MM.1S (cell line): ENCODE measurements around the gene ARL5C.
"Not testable (repeated sequence)": the region's sequence is repeated elsewhere in the genome, so short reads cannot be mapped to it uniquely, and the experiment has no call there.

Experiments
- DNase-seq: peaks from one replicate; pipeline ENCODE4 v3.0.0-alpha.2; 2015
- H2AFZ ChIP-seq: fragments of 300-600 bp; sonication (generic); 2 replicates; pipeline ENCODE4 v1.6.0; 2016; ENCODE audit warnings: antibody characterized with exemption, low read length
- H3F3A ChIP-seq: fragments of 300-600 bp; sonication (generic); 2 replicates; pipeline ENCODE4 v1.6.1; 2016; ENCODE audit warnings: mild to moderate bottlenecking, antibody characterized with exemption, low read length, moderate library complexity, mixed read lengths; ENCODE audit not compliant: insufficient read depth
- H3K27ac ChIP-seq: fragments of 300-600 bp; sonication (generic); 2 replicates; pipeline ENCODE4 v1.5.1; 2016; ENCODE audit warnings: mild to moderate bottlenecking, low read length
- H3K27me3 ChIP-seq: fragments of 300-600 bp; sonication (generic); replicated peaks from 2 replicates; pipeline ENCODE4 v1.6.0; 2016; ENCODE audit warnings: low read length; ENCODE audit not compliant: insufficient read depth
- H3K36me3 ChIP-seq: fragments of 300-600 bp; sonication (generic); replicated peaks from 2 replicates; pipeline ENCODE4 v1.6.1; 2016; ENCODE audit warnings: mild to moderate bottlenecking, low read length, mixed read lengths; ENCODE audit not compliant: insufficient read depth
- H3K4me1 ChIP-seq: fragments of 300-600 bp; sonication (generic); 2 replicates; pipeline ENCODE4 v1.6.1; 2016; ENCODE audit warnings: low read length, mixed read lengths
- H3K4me2 ChIP-seq: fragments of 300-600 bp; sonication (generic); 2 replicates; pipeline ENCODE4 v1.6.0; 2016; ENCODE audit warnings: low read depth, low read length
- H3K4me3 ChIP-seq: fragments of 300-600 bp; sonication (generic); 2 replicates; pipeline ENCODE4 v1.5.1; 2016; ENCODE audit warnings: low read length, mixed read lengths
- H3K79me2 ChIP-seq: fragments of 300-600 bp; sonication (generic); 2 replicates; pipeline ENCODE4 v1.6.1; 2016; ENCODE audit warnings: mixed run types, low read length, mixed read lengths
- H3K9ac ChIP-seq: fragments of 300-600 bp; sonication (generic); 2 replicates; pipeline ENCODE4 v1.6.1; 2016; ENCODE audit warnings: low read length, mixed read lengths
- H3K9me2 ChIP-seq: fragments of 300-600 bp; sonication (generic); replicated peaks from 2 replicates; pipeline ENCODE4 v1.6.1; 2016; ENCODE audit warnings: mild to moderate bottlenecking, low read length, mixed read lengths; ENCODE audit not compliant: insufficient read depth
- H3K9me3 ChIP-seq: fragments of 300-600 bp; sonication (generic); replicated peaks from 2 replicates; pipeline ENCODE4 v1.6.1; 2016; ENCODE audit warnings: mild to moderate bottlenecking, low read length, mixed read lengths; ENCODE audit not compliant: insufficient read depth
- H4K20me1 ChIP-seq: fragments of 300-600 bp; sonication (generic); 2 replicates; pipeline ENCODE4 v1.6.1; 2016; ENCODE audit warnings: mild to moderate bottlenecking, low read length, moderate library complexity, mixed read lengths; ENCODE audit not compliant: insufficient read depth
- EZH2 ChIP-seq: fragments of 300-600 bp; sonication (generic); optimal IDR thresholded peaks from 2 replicates; pipeline ENCODE3; 2017; ENCODE audit warnings: low read depth, mild to moderate bottlenecking, antibody characterized with exemption, low read length, mixed read lengths
- EZH2phosphoT487 ChIP-seq: fragments of 300-600 bp; sonication (generic); IDR thresholded peaks from 2 replicates; pipeline ENCODE4 v1.6.1; 2018; ENCODE audit warnings: antibody characterized with exemption, low read length
- TF ChIP-seq, protein P1 (sequence below): fragments of 300-600 bp; sonication (generic); IDR thresholded peaks from 2 replicates; pipeline ENCODE4 v1.5.1; 2016; ENCODE audit warnings: antibody characterized with exemption, low read length, mixed read lengths

Gene ARL5C

DNA sequence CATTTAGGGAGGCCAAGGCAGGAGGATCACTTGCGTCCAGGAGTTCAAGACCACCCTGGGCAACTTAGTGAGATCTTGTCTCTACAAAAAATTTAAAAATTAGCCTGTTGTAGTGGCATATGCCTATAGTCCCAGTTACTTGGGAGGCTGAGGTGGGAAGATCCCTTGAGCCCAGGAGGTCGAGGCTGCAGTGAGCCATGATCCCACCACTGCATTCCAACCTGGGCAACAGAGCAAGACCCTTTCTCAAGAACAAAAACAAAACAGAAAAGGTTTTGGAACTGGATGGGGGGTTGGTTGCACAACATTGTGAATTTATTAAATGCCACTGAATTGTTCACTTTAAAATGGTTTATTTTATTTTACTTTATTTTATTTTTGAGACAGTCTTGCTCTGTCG is 35.8 kb downstream of the ARL5C start:
- H3K4me2 ChIP-seq, result no peak overlapping the region
- no peaks in the 10 kb centered on the region for H3K79me2 ChIP-seq
- no peaks in the 10 kb centered on the region for H3K9me2 ChIP-seq
- no peaks in the 10 kb centered on the region for H3F3A ChIP-seq
- no peaks in the 10 kb centered on the region for H4K20me1 ChIP-seq
- no peaks in the 10 kb centered on the region for H3K36me3 ChIP-seq
- no peak overlapping the region for H3K4me3 ChIP-seq
- no peak overlapping the region for H2AFZ ChIP-seq
- H3K27me3 ChIP-seq, result no peaks in the 10 kb centered on the region
- H3K9ac ChIP-seq, result no peak overlapping the region
- no peaks in the 10 kb centered on the region for H3K9me3 ChIP-seq
- no peaks in the 10 kb centered on the region for H3K4me1 ChIP-seq
- TF ChIP-seq, protein P1, sequence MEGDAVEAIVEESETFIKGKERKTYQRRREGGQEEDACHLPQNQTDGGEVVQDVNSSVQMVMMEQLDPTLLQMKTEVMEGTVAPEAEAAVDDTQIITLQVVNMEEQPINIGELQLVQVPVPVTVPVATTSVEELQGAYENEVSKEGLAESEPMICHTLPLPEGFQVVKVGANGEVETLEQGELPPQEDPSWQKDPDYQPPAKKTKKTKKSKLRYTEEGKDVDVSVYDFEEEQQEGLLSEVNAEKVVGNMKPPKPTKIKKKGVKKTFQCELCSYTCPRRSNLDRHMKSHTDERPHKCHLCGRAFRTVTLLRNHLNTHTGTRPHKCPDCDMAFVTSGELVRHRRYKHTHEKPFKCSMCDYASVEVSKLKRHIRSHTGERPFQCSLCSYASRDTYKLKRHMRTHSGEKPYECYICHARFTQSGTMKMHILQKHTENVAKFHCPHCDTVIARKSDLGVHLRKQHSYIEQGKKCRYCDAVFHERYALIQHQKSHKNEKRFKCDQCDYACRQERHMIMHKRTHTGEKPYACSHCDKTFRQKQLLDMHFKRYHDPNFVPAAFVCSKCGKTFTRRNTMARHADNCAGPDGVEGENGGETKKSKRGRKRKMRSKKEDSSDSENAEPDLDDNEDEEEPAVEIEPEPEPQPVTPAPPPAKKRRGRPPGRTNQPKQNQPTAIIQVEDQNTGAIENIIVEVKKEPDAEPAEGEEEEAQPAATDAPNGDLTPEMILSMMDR, result no peak
- TF ChIP-seq EZH2phosphoT487 (no peak), EZH2 (no peak)
- no peak for DNase-seq
- H3K27ac ChIP-seq, result no peak overlapping the region

DNA sequence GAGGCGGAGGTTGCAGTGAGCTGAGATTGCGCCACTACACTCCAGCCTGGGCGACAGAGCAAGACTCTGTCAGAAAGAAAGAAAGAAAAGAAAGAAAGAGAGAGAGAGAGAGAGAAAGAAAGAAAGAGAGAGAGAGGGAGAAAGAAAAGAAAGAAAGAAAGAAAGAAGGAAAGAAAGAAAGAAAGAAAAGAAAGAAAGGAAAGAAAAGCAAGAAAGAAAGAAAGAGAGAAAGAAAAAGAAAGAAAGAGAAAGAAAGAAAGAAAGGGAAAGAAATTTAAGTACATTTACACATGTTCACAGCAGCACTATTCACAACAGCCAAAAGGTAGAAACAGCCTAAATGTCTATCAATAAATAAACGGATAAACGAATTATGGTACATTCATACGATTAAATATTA is 36.4 kb downstream of the ARL5C start:
- not testable (repeated sequence) for H4K20me1 ChIP-seq, H3K4me2 ChIP-seq, H3K27me3 ChIP-seq, H3K9me3 ChIP-seq, H3K4me3 ChIP-seq, H3K4me1 ChIP-seq, H3K79me2 ChIP-seq, H3K27ac ChIP-seq, DNase-seq, H3K36me3 ChIP-seq, H3K9ac ChIP-seq, H3F3A ChIP-seq, H2AFZ ChIP-seq, H3K9me2 ChIP-seq

DNA sequence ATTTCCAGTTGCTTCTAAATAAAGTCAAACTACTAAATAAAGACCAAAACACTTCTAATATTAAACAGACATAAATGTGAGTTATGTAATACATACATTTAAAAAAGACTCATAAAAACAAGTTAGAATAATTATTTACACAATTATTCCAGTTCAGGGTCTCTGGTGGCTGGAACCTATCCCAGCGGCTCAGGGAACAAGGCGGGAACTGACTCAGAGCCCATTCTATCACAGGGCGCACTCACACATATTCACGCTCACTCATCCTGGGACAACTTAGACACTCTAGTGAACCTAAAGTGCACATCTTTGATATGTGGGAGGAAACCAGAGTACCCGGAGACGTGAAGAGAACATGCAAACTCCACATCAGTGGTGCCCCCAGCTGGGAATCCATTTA is 39.5 kb downstream of the ARL5C start:
- Histone ChIP-seq H4K20me1 (no peaks in the 10 kb centered on the region), H3K4me3 (no peak overlapping the region), H3K4me2 (no peak overlapping the region), H3K9ac (no peak overlapping the region), H3K27me3 (no peaks in the 10 kb centered on the region), H3K27ac (no peak overlapping the region), H3K4me1 (no peaks in the 10 kb centered on the region), H3F3A (no peaks in the 10 kb centered on the region), H3K36me3 (no peaks in the 10 kb centered on the region), H3K9me3 (no peaks in the 10 kb centered on the region), H3K79me2 (no peaks in the 10 kb centered on the region), H3K9me2 (no peaks in the 10 kb centered on the region), H2AFZ (no peak overlapping the region)
- TF ChIP-seq EZH2 (no peak), EZH2phosphoT487 (no peak)
- TF ChIP-seq, protein P1, result no peak
- no peak for DNase-seq

DNA sequence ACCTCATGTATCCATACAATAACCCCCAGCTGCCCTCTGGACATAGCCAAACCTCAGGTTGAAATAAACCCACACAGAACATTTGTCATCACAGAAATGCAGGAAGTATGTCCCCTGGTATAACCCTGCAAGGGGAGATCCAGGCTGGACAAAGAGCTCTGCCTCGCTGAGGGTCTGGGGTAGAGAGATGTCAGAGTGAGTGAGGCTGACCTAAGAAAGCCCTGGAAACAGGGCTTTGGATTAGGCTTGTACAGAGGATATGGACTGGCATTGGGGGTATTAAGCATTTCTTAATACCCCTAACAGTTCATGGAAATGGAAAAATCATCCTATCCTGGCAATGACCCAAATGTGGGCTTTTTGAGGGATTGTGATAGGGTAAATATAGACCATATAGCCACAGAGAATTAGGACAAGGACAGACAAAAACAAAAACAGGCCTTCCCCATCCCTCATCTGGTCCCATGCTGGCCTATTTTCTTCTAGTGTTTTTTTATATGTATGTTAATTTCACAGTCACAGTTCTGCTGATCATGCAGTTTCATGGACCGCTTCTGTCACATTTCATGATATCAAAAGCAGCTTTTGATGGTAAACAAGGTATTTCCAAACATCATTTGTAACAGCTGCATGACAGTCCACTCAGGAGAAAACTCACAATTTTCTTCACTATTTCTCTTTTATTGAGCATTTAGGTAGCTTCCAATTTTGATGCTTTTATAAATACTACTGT is 40.7 kb downstream of the ARL5C start:
- TF ChIP-seq EZH2 (no peak), EZH2phosphoT487 (no peak)
- TF ChIP-seq, protein P1, result no peak
- H3K4me3 ChIP-seq, result no peak overlapping the region
- DNase-seq, result no peak

More for the DNA sequence above, 40.7 kb downstream of the ARL5C start:
- Histone ChIP-seq H3K79me2 (no peaks in the 10 kb centered on the region), H3K27ac (no peak overlapping the region), H3K36me3 (no peaks in the 10 kb centered on the region), H3F3A (no peaks in the 10 kb centered on the region), H3K9me2 (no peaks in the 10 kb centered on the region), H3K27me3 (no peaks in the 10 kb centered on the region), H4K20me1 (no peaks in the 10 kb centered on the region), H2AFZ (no peak overlapping the region), H3K4me2 (no peak overlapping the region), H3K9ac (no peak overlapping the region), H3K9me3 (no peaks in the 10 kb centered on the region), H3K4me1 (no peaks in the 10 kb centered on the region)
